GM23338 (cell line): ENCODE results near the gene AGXT. TPM values are rescaled to one million over a fixed set of nuclear protein-coding genes. Genes with fewer than 3 reads are reported as not detected.

ENCODE experiments used
- ATAC-seq: fragments of 200-7000 bp; cut with Tn5 transposase; 3 replicates; pipeline ENCODE4 v1.9.1; 2020
- DNase-seq: peaks from one replicate; pipeline ENCODE4 v3.0.0-alpha.2; 2015; ENCODE audit warnings: low spot score
- H2AFZ ChIP-seq: fragments of 200-600 bp; sonication (generic); 2 replicates; pipeline ENCODE4 v1.8.0; 2016; ENCODE audit warnings: antibody characterized with exemption, mild to moderate bottlenecking, moderate library complexity
- H3F3A ChIP-seq: fragments of 200-600 bp; sonication (generic); replicated peaks from 2 replicates; pipeline ENCODE4 v1.8.0; 2017; ENCODE audit warnings: antibody characterized with exemption, mixed run types, low read depth
- H3K27ac ChIP-seq: fragments of 200-600 bp; sonication (generic); 2 replicates; pipeline ENCODE4 v1.6.1; 2016; ENCODE audit warnings: low read depth
- H3K27me3 ChIP-seq: fragments of 200-600 bp; sonication (generic); 2 replicates; pipeline ENCODE4 v1.8.0; 2016; ENCODE audit warnings: mild to moderate bottlenecking, mixed run types, moderate library complexity; ENCODE audit not compliant: insufficient read depth
- H3K36me3 ChIP-seq: fragments of 200-600 bp; sonication (generic); 2 replicates; pipeline ENCODE4 v1.8.0; 2016; ENCODE audit warnings: mild to moderate bottlenecking; ENCODE audit not compliant: insufficient read depth
- H3K4me1 ChIP-seq: fragments of 200-600 bp; sonication (generic); 2 replicates; pipeline ENCODE4 v1.8.0; 2016; ENCODE audit warnings: mild to moderate bottlenecking, moderate library complexity; ENCODE audit not compliant: insufficient read depth
- H3K4me2 ChIP-seq: fragments of 200-600 bp; sonication (generic); 2 replicates; pipeline ENCODE4 v1.7.1; 2017; ENCODE audit warnings: mixed run types
- H3K4me3 ChIP-seq: fragments of 200-600 bp; sonication (generic); 2 replicates; pipeline ENCODE4 v1.6.1; 2016; ENCODE audit warnings: mixed run types
- H3K79me2 ChIP-seq: fragments of 200-600 bp; sonication (generic); replicated peaks from 2 replicates; pipeline ENCODE4 v1.8.0; 2017; ENCODE audit warnings: mild to moderate bottlenecking; ENCODE audit not compliant: insufficient read depth
- H3K9me2 ChIP-seq: fragments of 200-600 bp; sonication (generic); 2 replicates; pipeline ENCODE4 v1.8.0; 2017; ENCODE audit not compliant: insufficient read depth
- H4K20me1 ChIP-seq: fragments of 200-600 bp; sonication (generic); replicated peaks from 2 replicates; pipeline ENCODE4 v1.8.0; 2017; ENCODE audit warnings: mild to moderate bottlenecking; ENCODE audit not compliant: insufficient read depth
- H3K27ac Mint-ChIP-seq: 2 replicates; pipeline ENCODE4 v1.8.0; 2020; ENCODE audit warnings: inconsistent platforms, mild to moderate bottlenecking, moderate library complexity, mixed read lengths
- H3K27me3 Mint-ChIP-seq: 3 replicates; pipeline ENCODE4 v1.8.0; 2022; ENCODE audit warnings: low read depth, mild to moderate bottlenecking, moderate library complexity, mixed read lengths, inconsistent platforms; ENCODE audit not compliant: insufficient read depth, poor library complexity
- H3K36me3 Mint-ChIP-seq: 3 replicates; pipeline ENCODE4 v1.8.0; 2021; ENCODE audit warnings: low read depth, mild to moderate bottlenecking, inconsistent platforms, moderate library complexity, mixed read lengths
- H3K4me1 Mint-ChIP-seq: 3 replicates; pipeline ENCODE4 v1.8.0; 2020; ENCODE audit warnings: mild to moderate bottlenecking, inconsistent platforms, mixed read lengths
- H3K4me3 Mint-ChIP-seq: 3 replicates; pipeline ENCODE4 v1.8.0; 2021; ENCODE audit warnings: moderate library complexity, mild to moderate bottlenecking, inconsistent platforms, mixed read lengths
- H3K9me3 Mint-ChIP-seq: 3 replicates; pipeline ENCODE4 v1.8.0; 2020; ENCODE audit warnings: moderate library complexity, mild to moderate bottlenecking, inconsistent platforms, mixed read lengths
- ETS1 ChIP-seq: IDR thresholded peaks from 2 replicates; pipeline ENCODE4 v1.6.1; 2016; ENCODE audit warnings: antibody characterized with exemption
- EZH2phosphoT487 ChIP-seq: fragments of 200-600 bp; sonication (generic); IDR thresholded peaks from one replicate; pipeline ENCODE4 v1.8.1; 2018; ENCODE audit warnings: antibody characterized with exemption; ENCODE audit not compliant: unreplicated experiment
- REST ChIP-seq: IDR thresholded peaks from one replicate; pipeline ENCODE4 v1.6.1; 2018; ENCODE audit warnings: antibody characterized with exemption; ENCODE audit not compliant: unreplicated experiment
- STAT1 ChIP-seq: IDR thresholded peaks from one replicate; pipeline ENCODE4 v1.6.1; 2016; ENCODE audit warnings: antibody characterized with exemption; ENCODE audit not compliant: unreplicated experiment
- ZNF114 ChIP-seq: fragments of 250-450 bp; sonication (Bioruptor Pico); IDR thresholded peaks from 2 replicates; pipeline ENCODE4 v1.5.0; 2020; ENCODE audit warnings: mild to moderate bottlenecking, moderate library complexity
- ZNF331 ChIP-seq: fragments of 250-450 bp; sonication (Bioruptor Pico); IDR thresholded peaks from 2 replicates; pipeline ENCODE4 v1.5.0; 2020; ENCODE audit warnings: low read depth, mild to moderate bottlenecking, moderate library complexity
- ZNF462 ChIP-seq: fragments of 250-450 bp; sonication (Bioruptor Pico); IDR thresholded peaks from 2 replicates; pipeline ENCODE4 v1.5.0; 2020; ENCODE audit warnings: mild to moderate bottlenecking, moderate library complexity
- polyA plus RNA-seq: library from polyadenylated mRNA; unstranded; fragments of >200 nt; fragmentation: Nextera tagmentation; extraction: Ambion mirVana; gene quantifications from 2 replicates; pipeline ENCODE4 v1.2.1, GENCODE V29; 2016
- total RNA-seq: library from RNA; depleted of rRNA; stranded (reverse); fragments of >200 nt; shearing (Covaris generic); gene quantifications from 2 replicates; pipeline ENCODE4 v1.2.3, GENCODE V29; 2014

AGXT gene
- total and polyA plus RNA-seq, 2 experiments from 2014 or later: not detected

- TF ChIP-seq REST (no peak), STAT1 (no peak)
These were observed 27.2 kb downstream of the AGXT start, which contains the start of gene MAB21L4 (continued) for GRCh38 chr2:240895656-240896388.

DNA sequence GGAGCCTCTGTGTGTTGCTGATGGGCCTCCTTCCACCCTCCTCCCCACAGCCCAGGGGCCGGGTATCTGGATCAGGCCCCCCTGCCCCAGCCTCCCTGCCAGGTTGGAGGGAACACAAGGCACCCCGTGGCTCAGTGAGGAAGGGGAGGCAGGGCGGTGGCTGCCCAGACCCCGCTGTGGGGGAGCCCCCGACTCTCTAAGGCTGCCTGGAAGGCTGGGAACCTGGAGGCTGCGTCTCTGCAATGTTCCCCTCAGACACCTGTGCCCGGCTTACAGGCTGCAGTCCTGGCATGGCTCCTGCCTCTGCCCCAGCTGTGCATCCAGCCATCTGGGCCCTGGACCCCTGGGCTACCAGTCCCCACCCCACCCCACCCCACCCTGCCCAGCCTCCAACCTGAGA is 27.8 kb downstream of the AGXT start:
- ATAC-seq (no peak), DNase-seq (no peak)
- H3K9me2 ChIP-seq: no peaks in the 10 kb centered on the region
- H3F3A ChIP-seq: no peaks in the 10 kb centered on the region
- TF ChIP-seq ZNF114 (CRISPR knock-in tag) (no peak), ZNF331 (no peak), EZH2phosphoT487 (no peak), ZNF462 (CRISPR knock-in tag) (no peak), REST (no peak), ETS1 (no peak)
- Mint-ChIP-seq H3K27ac (no peak overlapping the region), H3K9me3 (peaks cover 6% of the 10 kb centered on the region; the same call in 1 of the 3 replicates), H3K4me1 (no peaks in the 10 kb centered on the region; the same call in 2 of the 3 replicates), H3K27me3 (peaks cover 14% of the 10 kb centered on the region), H3K4me3 (no peak overlapping the region), H3K36me3 (no peaks in the 10 kb centered on the region)
- H3K36me3 ChIP-seq: no peaks in the 10 kb centered on the region
- H3K4me3 ChIP-seq: no peak overlapping the region
- no peaks in the 10 kb centered on the region for H3K27me3 ChIP-seq
- H3K4me2 ChIP-seq: no peak overlapping the region
- H3K4me1 ChIP-seq: no peaks in the 10 kb centered on the region
- no peak overlapping the region for H3K27ac ChIP-seq
- no peaks in the 10 kb centered on the region for H4K20me1 ChIP-seq
- no peak overlapping the region for H2AFZ ChIP-seq
- no peaks in the 10 kb centered on the region for H3K79me2 ChIP-seq
